ENCODE data around the gene UBR4.

UBR4 gene

GRCh38 chr1:19178734-19179398, 31.2 kb downstream of the UBR4 start:
- H3K79me2 ChIP-seq (ENCODE audit: low read length), result no peaks in the 10 kb centered on the region
- H3K27me3 ChIP-seq (replicated peaks; ENCODE audit: insufficient read depth, low read length), result no peaks in the 10 kb centered on the region
- no peaks in the 10 kb centered on the region for H3K9me2 ChIP-seq (replicated peaks; ENCODE audit: insufficient read depth, low read length)
- no peak overlapping the region for H3K27ac ChIP-seq (ENCODE audit: low read length)
- no peaks in the 10 kb centered on the region for H3F3A ChIP-seq (ENCODE audit: insufficient read depth, low read length)
- no peak overlapping the region for H3K4me3 ChIP-seq (ENCODE audit: low read length)
- H2AFZ ChIP-seq (ENCODE audit: low read length), result no peak overlapping the region
- no peak overlapping the region for H3K4me2 ChIP-seq (ENCODE audit: low read depth, low read length)
- no peaks in the 10 kb centered on the region for H3K4me1 ChIP-seq (ENCODE audit: low read length)
- TF ChIP-seq CTCF (IDR thresholded peaks at IDR 0.05; ENCODE audit: low read length), result no peak
- TF ChIP-seq EZH2 (optimal IDR thresholded peaks at IDR 0.05; ENCODE audit: low read depth, low read length), result no peak
- no peak for TF ChIP-seq EZH2phosphoT487 (IDR thresholded peaks at IDR 0.05; ENCODE audit: low read length)
- H4K20me1 ChIP-seq (ENCODE audit: insufficient read depth, low read length), result no peaks in the 10 kb centered on the region
- peaks cover 15% of the 10 kb centered on the region; the same call in 1 of the 2 replicates for H3K36me3 ChIP-seq (replicated peaks; ENCODE audit: insufficient read depth, low read length)
- no peak overlapping the region for H3K9ac ChIP-seq (ENCODE audit: low read length)
- no peaks in the 10 kb centered on the region for H3K9me3 ChIP-seq (replicated peaks; ENCODE audit: insufficient read depth, low read length)
- no peak for DNase-seq

- no peak overlapping the region for H2AFZ ChIP-seq (ENCODE audit: low read length)
- no peak for DNase-seq
Observed at GRCh38 chr1:19177811-19178210, 32.3 kb downstream of the UBR4 start.

GRCh38 chr1:19169642-19170041, 40.4 kb downstream of the UBR4 start:
- DNase-seq, result peak; percentile 34
- H3K27me3 ChIP-seq (replicated peaks; ENCODE audit: insufficient read depth, low read length), result no peaks in the 10 kb centered on the region
- H2AFZ ChIP-seq (ENCODE audit: low read length), result no peak overlapping the region
- no peak overlapping the region for H3K4me3 ChIP-seq (ENCODE audit: low read length)
- peaks cover 5% of the 10 kb centered on the region for H3K4me1 ChIP-seq (ENCODE audit: low read length)
- no peak overlapping the region for H3K9ac ChIP-seq (ENCODE audit: low read length)
- H4K20me1 ChIP-seq (ENCODE audit: insufficient read depth, low read length), result peaks cover 3% of the 10 kb centered on the region; the same call in 1 of the 2 replicates
- H3K9me2 ChIP-seq (replicated peaks; ENCODE audit: insufficient read depth, low read length), result no peaks in the 10 kb centered on the region
- peaks cover 21% of the 10 kb centered on the region; the same call in 1 of the 2 replicates for H3K36me3 ChIP-seq (replicated peaks; ENCODE audit: insufficient read depth, low read length)
- TF ChIP-seq EZH2phosphoT487 (IDR thresholded peaks at IDR 0.05; ENCODE audit: low read length) (no peak), EZH2 (optimal IDR thresholded peaks at IDR 0.05; ENCODE audit: low read depth, low read length) (no peak), CTCF (IDR thresholded peaks at IDR 0.05; ENCODE audit: low read length) (no peak)
- H3K27ac ChIP-seq (ENCODE audit: low read length), result no peak overlapping the region
- no peaks in the 10 kb centered on the region for H3K79me2 ChIP-seq (ENCODE audit: low read length)
- H3K4me2 ChIP-seq (ENCODE audit: low read depth, low read length), result no peak overlapping the region
- H3K9me3 ChIP-seq (replicated peaks; ENCODE audit: insufficient read depth, low read length), result no peaks in the 10 kb centered on the region
- H3F3A ChIP-seq (ENCODE audit: insufficient read depth, low read length), result peaks cover 8% of the 10 kb centered on the region; the same call in 1 of the 2 replicates

More at GRCh38 chr1:19177811-19178210, 32.3 kb downstream of the UBR4 start:
- no peak overlapping the region for H3K27ac ChIP-seq (ENCODE audit: low read length)
- TF ChIP-seq CTCF (IDR thresholded peaks at IDR 0.05; ENCODE audit: low read length) (no peak), EZH2phosphoT487 (IDR thresholded peaks at IDR 0.05; ENCODE audit: low read length) (no peak), EZH2 (optimal IDR thresholded peaks at IDR 0.05; ENCODE audit: low read depth, low read length) (no peak)
- H3K27me3 ChIP-seq (replicated peaks; ENCODE audit: insufficient read depth, low read length), result no peaks in the 10 kb centered on the region
- H3K79me2 ChIP-seq (ENCODE audit: low read length), result no peaks in the 10 kb centered on the region
- H3K9ac ChIP-seq (ENCODE audit: low read length), result no peak overlapping the region
- no peaks in the 10 kb centered on the region for H3F3A ChIP-seq (ENCODE audit: insufficient read depth, low read length)
- H3K36me3 ChIP-seq (replicated peaks; ENCODE audit: insufficient read depth, low read length), result peaks cover 12% of the 10 kb centered on the region; the same call in 1 of the 2 replicates
- no peaks in the 10 kb centered on the region for H3K4me1 ChIP-seq (ENCODE audit: low read length)
- no peak overlapping the region for H3K4me2 ChIP-seq (ENCODE audit: low read depth, low read length)
- H3K9me2 ChIP-seq (replicated peaks; ENCODE audit: insufficient read depth, low read length), result no peaks in the 10 kb centered on the region
- H4K20me1 ChIP-seq (ENCODE audit: insufficient read depth, low read length), result no peaks in the 10 kb centered on the region
- H3K4me3 ChIP-seq (ENCODE audit: low read length), result no peak overlapping the region
- H3K9me3 ChIP-seq (replicated peaks; ENCODE audit: insufficient read depth, low read length), result no peaks in the 10 kb centered on the region
